ENCODE data around the gene ZC3H12D. TPM values are rescaled to one million over a fixed set of nuclear protein-coding genes. Genes with fewer than 3 reads are reported as not detected.
"Not testable (repeated sequence)": the region's sequence is repeated elsewhere in the genome, so short reads cannot be mapped to it uniquely, and the experiment has no call there.

Gene ZC3H12D
- 1 to 10 TPM in 1 of 3 donors, under 1 TPM in 2; 0.24 to 1.1 (median 0.30) TPM for polyA plus RNA-seq

DNA sequence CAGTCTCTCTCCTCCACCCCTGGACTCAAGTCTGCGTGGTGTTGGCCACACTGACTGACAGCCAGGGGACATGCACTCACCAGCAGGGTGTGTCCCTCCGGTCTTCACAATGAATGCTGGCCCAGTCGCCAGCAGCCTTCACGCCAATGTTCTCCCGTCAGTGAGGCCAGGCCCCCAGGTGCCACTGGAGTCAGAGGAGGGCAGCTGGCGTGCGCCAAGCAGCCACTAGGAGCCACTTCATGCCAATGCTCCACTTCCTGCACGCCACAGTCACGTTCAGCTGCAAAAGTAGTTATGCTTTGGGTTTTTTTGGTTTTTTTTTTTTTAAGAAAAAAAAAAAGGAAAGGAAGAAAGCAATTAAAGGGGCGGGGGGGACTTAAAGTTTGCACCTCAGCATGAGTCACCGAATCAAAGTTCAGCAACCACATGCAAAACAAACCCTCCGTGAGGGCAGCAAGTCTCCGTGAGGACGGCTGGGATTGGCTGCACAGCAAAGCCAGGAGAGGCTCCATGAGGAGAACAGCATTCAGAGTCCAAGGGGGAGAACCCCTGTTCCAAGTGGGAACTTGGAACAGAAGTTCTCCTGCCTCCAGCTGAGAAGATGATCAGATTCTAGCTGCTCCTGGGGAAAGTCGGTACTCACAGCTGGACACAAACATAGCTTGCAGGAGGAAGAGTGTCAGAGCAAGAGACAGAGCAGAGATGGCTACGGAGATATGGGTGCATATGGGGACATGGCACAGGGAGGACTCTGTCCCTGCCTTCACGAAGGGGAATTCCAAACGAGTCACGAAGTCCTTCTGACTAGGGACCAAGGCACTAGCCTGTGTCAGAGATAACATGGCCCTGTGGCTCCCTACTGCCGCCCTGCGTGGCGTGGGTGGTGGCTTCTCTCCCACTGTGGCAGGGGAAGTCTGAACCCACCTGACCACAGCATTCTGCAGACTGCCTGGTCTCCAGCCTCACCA, at the start of gene ZC3H12D:
Gene ZC3H12D (minus strand): TSS at position 282 of the 968 bp plus-strand sequence. CDS start 10,471 bp downstream, outside the sequence.
- no peak within 1 kb of the TSS for H3K27ac ChIP-seq (ENCODE audit: low read depth, low read length)
- WGBS, 3 donors = 36 to 70% (median 38%) methylated on average over 22 of the region's 22 CpGs

DNA sequence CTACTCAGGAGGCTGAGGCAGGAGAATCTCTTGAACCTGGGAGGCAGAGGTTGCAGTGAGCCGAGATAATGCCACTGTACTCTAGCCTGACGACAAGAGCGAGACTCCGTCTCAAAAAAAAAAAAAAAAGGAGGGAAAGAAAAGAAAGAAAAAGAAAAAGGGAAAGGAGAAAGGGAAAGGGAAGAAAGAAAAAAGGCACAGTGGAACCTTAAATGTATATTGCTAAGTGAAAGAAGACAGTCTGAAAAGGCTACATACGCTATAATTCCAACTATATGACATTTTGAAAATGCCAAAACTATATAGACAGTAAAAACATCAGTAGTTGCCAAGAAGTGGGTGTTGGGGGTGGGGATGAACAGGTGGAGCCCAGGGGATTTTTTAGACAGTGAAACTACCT, 44.8 kb upstream of the ZC3H12D start:
- WGBS, 3 donors = 94 to 99% (median 95%) methylated on average over 5 of the region's 5 CpGs
- H3K27ac ChIP-seq (ENCODE audit: low read depth, low read length) = no peak overlapping the region

DNA sequence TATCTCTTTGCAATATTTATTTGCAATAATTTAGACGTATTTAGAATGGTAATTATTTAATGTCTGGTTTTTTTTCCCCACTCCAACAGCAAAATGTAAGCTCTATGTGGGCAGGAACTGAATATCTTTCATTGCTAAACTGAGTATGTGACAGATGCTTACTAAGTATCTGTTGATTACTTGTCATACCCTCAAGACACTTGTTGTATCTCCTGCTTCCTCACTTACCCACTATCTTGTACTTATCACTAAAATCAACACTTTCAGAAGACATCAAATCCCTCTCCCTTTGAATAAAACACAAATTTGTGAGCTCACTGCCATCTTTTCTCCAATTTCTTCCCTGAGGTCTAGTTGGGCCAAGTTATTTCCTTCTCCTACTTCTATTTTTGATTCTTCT, 30.7 kb upstream of the ZC3H12D start:
- WGBS, 3 donors = 91 to 97% (median 93%) methylated on average over 1 of the region's 1 CpG
- no peak overlapping the region for H3K27ac ChIP-seq (ENCODE audit: low read depth, low read length)

DNA sequence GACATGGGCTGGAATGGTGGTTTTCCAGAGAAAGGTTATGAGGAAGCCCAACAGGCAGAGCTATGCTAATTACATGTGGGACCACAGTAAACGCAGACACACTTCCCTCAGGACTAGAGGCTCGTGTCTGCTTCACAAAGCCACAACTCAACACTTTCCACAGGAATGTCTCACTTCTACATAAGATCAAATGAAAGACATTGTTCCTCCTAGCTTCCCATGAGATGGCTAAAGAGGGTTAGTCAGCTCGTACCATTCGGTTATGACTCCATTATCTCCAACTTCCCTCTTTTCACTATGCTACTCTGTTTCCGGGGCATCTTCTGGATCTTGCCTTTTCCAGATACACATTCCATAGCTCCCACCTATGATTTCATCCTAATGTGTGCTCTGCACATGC, 29.1 kb upstream of the ZC3H12D start:
- WGBS, 3 donors = 72 to 89% (median 84%) methylated on average over 5 of the region's 5 CpGs
- no peak overlapping the region for H3K27ac ChIP-seq (ENCODE audit: low read depth, low read length)

DNA sequence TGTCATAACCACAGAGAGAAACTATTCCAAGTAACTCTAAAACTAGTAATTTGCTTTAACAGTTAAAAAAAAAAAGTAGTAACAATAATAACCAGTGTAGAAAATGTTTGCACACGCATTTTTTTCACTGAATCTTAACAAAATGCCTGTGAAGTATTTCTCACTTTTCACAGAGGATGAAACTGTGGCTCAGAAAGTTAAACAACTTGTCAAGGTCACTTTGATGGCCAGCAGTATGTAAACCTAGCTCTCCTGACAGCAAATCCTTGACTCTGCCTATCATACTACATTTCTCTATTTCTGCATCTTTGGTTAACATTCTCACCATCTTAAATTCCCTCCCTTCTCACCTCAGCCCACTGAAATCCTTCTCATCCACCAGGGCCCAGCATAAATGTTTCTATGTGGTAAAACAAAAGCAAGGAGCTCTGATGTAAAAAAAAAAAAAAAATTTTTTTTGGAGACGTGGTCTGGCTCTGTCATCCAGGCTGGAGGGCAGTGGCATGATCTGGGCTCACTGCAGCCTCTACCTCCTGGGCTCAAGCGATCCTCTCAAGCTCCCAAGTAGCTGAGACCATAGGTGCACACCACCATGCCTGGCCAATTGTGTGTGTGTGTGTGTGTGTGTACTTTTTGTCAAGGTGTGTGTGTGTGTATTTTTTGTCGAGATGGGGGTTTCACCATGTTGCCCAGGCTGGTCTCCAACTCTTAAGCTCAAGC, 26.1 kb upstream of the ZC3H12D start:
- H3K27ac ChIP-seq (ENCODE audit: low read depth, low read length) = no peak overlapping the region
- WGBS, 3 donors = 81 to 96% (median 90%) methylated on average over 4 of the region's 4 CpGs

DNA sequence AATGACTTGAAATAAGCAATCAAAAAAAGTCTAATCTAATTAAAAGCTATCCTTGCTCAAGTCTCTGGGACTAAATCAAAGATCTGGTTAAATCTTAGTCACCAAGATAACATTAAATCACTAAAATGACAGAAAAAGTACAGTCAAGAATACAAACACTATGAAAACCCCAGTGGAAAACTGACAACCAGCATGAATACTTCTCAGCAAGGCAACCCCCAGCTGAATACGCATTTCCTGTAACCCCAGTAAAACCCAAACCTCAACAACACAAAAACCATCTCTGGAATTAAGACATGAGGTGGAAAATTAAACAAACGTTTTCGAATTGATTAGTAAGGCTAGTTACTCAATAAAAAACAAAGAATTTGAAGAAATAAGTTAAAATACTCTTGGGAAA, 23.7 kb upstream of the ZC3H12D start:
- H3K27ac ChIP-seq (ENCODE audit: low read depth, low read length) = no peak overlapping the region
- WGBS, 3 donors = 59 to 86% (median 72%) methylated on average over 3 of the region's 3 CpGs

DNA sequence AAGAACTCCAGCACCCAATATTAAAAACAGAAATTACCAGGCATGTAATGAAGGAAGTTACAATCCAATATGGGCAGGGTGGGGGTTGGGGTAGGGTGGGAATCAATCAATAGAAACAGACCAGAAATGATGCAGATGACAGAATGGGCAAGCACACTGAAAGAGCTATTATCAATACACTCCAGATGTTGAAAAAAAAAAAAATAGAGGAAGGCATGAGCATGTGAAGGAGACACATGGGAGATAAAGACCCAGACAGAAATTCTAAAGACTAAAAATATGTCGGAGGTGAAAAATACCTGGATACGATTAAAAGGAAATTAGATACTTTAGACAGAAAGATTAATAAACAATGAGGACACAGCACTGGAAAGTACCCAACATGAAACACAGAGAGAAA, 19.1 kb upstream of the ZC3H12D start:
- 62 to 85% (median 71%) methylated on average over 2 of the region's 2 CpGs for WGBS, 3 donors
- no peak overlapping the region for H3K27ac ChIP-seq (ENCODE audit: low read depth, low read length)

DNA sequence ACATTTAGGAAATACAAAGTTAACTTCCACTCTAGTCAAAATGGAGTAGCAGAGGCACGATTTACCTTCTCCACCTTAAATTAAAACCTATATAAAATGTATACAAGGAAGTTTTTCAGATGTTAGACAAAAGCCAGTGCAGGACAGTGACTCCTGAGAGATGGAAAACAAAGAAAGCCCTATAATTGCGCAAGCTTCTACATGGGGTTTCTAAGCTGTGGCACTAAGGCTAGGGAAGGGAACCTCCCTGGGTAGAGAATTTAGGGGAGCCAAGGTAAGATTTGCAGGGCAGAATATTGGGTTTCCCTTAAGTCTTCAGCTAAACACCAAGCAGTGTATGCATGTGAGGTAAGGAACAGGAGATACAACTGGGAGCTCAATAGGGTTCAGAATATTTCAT, 18.5 kb upstream of the ZC3H12D start:
- H3K27ac ChIP-seq (ENCODE audit: low read depth, low read length) = no peak overlapping the region
- WGBS, 3 donors = 92 to 100% (median 94%) methylated on average over 2 of the region's 2 CpGs

- H3K27ac ChIP-seq (ENCODE audit: low read depth, low read length) = no peak overlapping the region
- WGBS, 3 donors = 93 to 96% (median 96%) methylated on average over 3 of the region's 3 CpGs
Measured at GRCh38 chr6:149501768-149502167, 17.0 kb upstream of the ZC3H12D start.

GRCh38 chr6:149501201-149501600, 16.4 kb upstream of the ZC3H12D start:
- WGBS, 3 donors = 87 to 94% (median 89%) methylated on average over 1 of the region's 1 CpG
- H3K27ac ChIP-seq (ENCODE audit: low read depth, low read length) = no peak overlapping the region

DNA sequence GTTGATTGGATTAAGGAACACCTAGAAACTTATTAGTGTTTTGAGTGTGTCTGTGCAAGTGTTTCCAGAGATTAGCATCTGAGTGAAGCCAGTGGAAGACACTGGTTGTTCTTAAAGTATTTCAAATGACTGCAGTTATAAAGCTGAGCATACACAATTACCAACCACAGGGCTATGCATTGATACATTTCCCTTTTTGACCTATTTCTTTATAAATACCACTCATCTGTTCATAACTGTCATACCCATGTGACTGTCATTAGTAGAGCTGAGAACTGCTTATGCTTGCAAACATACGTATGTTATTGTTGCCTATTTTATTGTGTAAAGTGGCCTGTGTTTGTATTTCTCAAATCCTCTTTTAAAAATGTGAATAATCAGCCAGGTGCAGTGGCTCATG, 15.3 kb upstream of the ZC3H12D start:
- 82 to 93% (median 88%) methylated on average over 1 of the region's 1 CpG for WGBS, 3 donors
- H3K27ac ChIP-seq (ENCODE audit: low read depth, low read length) = no peak overlapping the region

GRCh38 chr6:149499066-149499465, 14.3 kb upstream of the ZC3H12D start:
- H3K27ac ChIP-seq (ENCODE audit: low read depth, low read length) = no peak overlapping the region
- WGBS, 3 donors = 57 to 71% (median 71%) methylated on average over 3 of the region's 3 CpGs

DNA sequence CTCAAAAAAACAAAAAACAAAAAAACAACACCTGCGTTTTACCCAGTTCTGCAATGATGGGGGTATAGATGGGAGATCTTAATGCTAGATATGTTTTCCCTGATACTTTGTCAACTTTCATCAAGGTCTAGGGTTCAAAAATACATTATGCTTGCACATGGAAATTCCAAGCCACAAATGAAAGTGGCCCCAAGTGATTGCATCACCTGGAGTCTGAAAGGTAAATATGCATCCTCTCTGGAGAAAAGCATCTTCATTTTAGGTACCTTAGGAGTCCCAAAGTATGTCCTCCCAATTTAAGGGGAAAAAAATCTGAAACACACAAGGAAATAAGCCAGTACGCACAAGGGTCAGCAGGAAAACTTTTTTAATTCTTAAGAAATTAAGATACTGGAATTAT, 12.6 kb upstream of the ZC3H12D start:
- H3K27ac ChIP-seq (ENCODE audit: low read depth, low read length) = no peak overlapping the region
- WGBS, 3 donors = 94 to 96% (median 95%) methylated on average over 2 of the region's 2 CpGs

GRCh38 chr6:149496597-149496996, 11.8 kb upstream of the ZC3H12D start:
- H3K27ac ChIP-seq (ENCODE audit: low read depth, low read length) = not testable (repeated sequence)
- WGBS, 3 donors = 88 to 92% (median 90%) methylated on average over 6 of the region's 6 CpGs

DNA sequence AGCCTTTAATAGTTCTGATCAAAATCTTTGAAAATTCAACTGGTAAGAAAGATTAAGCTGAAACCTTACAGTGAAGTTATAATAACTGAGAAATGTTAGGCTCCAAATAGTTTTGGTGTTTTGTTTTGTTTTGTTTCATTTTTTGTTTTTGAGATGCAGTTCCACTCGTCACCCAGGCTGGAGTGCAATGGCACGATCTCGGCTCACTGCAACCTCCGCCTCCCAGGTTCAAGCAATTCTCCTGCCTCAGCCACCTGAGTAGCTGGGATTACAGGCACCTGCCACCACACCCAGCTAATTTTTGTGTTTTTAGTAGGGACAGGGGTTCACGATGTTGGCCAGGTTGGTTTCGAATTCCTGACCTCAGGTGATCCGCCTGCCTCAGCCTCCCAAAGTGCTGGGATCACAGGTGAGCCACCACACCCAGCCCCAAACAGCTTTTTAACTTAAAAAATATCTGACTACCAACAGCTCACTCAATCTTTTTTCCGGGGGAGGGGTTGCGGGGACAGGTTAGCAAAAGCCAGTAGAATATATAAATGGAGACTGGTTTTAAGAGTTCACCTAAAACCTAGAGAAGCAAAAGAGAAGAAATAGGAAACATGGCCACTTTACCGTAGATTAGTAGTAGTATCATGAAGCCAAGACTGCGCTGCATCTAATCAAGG, 10.7 kb upstream of the ZC3H12D start:
- WGBS, 3 donors = 75 to 95% (median 89%) methylated on average over 11 of the region's 11 CpGs

DNA sequence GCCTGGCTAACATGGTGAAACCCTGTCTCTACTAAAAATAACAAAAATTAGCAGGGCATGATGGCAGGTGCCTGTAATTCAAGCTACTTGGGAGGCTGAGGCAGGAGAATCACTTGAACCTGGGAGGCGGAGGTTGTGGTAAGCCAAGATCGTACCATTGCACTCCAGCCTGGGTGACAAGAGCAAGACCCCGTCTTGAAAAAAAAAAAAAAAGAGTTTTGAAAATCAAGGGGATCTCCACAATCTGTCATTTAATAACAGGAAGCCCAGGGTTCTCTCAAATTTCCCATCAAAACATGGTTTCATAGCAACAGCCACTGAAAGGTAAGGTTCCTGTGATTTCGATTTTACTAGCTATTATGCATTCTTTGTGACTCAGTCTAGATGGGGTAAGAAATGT, 10.0 kb upstream of the ZC3H12D start:
- WGBS, 3 donors = 84 to 89% (median 87%) methylated on average over 4 of the region's 4 CpGs

More for the DNA sequence above, 10.7 kb upstream of the ZC3H12D start:
- H3K27ac ChIP-seq (ENCODE audit: low read depth, low read length) = not testable (repeated sequence)

GRCh38 chr6:149493761-149494320, 9.0 kb upstream of the ZC3H12D start:
- no peak overlapping the region for H3K27ac ChIP-seq (ENCODE audit: low read depth, low read length)
- 80 to 86% (median 81%) methylated on average over 7 of the region's 7 CpGs for WGBS, 3 donors

More for the DNA sequence above, 10.0 kb upstream of the ZC3H12D start:
- not testable (repeated sequence) for H3K27ac ChIP-seq (ENCODE audit: low read depth, low read length)

GRCh38 chr6:149492798-149493343, 8.1 kb upstream of the ZC3H12D start:
- H3K27ac ChIP-seq (ENCODE audit: low read depth, low read length) = no peak overlapping the region
- WGBS, 3 donors = 84 to 88% (median 87%) methylated on average over 4 of the region's 4 CpGs
